RWPE2 (cell line): ENCODE data around the gene BGN.
A peak's percentile ranks its signal among the peaks of the same experiment; 100 is the strongest.

Source experiments
- ATAC-seq: fragments of 200-7000 bp; cut with Tn5 transposase; 3 replicates; pipeline ENCODE4 v1.9.1; 2021; ENCODE audit warnings: low read depth
- DNase-seq: peaks from one replicate; pipeline ENCODE4 v3.0.0-alpha.2; 2020; ENCODE audit warnings: low spot score
- H3K27ac ChIP-seq: fragments of 450-650 bp; 2 replicates; pipeline ENCODE4 v1.5.1; 2017; ENCODE audit warnings: mild to moderate bottlenecking; ENCODE audit not compliant: poor library complexity, severe bottlenecking
- H3K27me3 ChIP-seq: fragments of 250-450 bp; sonication (Bioruptor Pico); 2 replicates; pipeline ENCODE4 v1.5.1; 2021; ENCODE audit warnings: mild to moderate bottlenecking, moderate library complexity; ENCODE audit not compliant: insufficient read depth, poor library complexity, severe bottlenecking
- H3K36me3 ChIP-seq: fragments of 250-450 bp; sonication (Bioruptor Pico); 2 replicates; pipeline ENCODE4 v1.5.1; 2020; ENCODE audit warnings: low read depth, mild to moderate bottlenecking, moderate library complexity
- H3K4me1 ChIP-seq: fragments of 250-450 bp; sonication (Bioruptor Pico); 2 replicates; pipeline ENCODE4 v1.5.1; 2021; ENCODE audit warnings: mild to moderate bottlenecking, moderate library complexity; ENCODE audit not compliant: insufficient read depth, poor library complexity, severe bottlenecking
- H3K4me3 ChIP-seq: fragments of 250-450 bp; sonication (Bioruptor Pico); 2 replicates; pipeline ENCODE4 v1.5.1; 2021; ENCODE audit warnings: mild to moderate bottlenecking, moderate library complexity; ENCODE audit not compliant: severe bottlenecking
- H3K9me3 ChIP-seq: fragments of 250-450 bp; sonication (Bioruptor Pico); 2 replicates; pipeline ENCODE4 v1.5.1; 2021; ENCODE audit warnings: mild to moderate bottlenecking, moderate library complexity; ENCODE audit not compliant: severe bottlenecking
- CTCF ChIP-seq: fragments of 450-650 bp; IDR thresholded peaks from one replicate; pipeline ENCODE4 v1.5.1; 2017; ENCODE audit warnings: mild to moderate bottlenecking, moderate library complexity; ENCODE audit not compliant: poor library complexity, severe bottlenecking

The BGN gene

GRCh38 chrX:153464116-153464515, 30.7 kb upstream of the BGN start:
- no peaks in the 10 kb centered on the region for H3K4me1 ChIP-seq
- H3K36me3 ChIP-seq = peaks cover 4% of the 10 kb centered on the region; the same call in 1 of the 2 replicates
- no peaks in the 10 kb centered on the region for H3K9me3 ChIP-seq
- H3K27ac ChIP-seq = no peak overlapping the region
- no peak for TF ChIP-seq CTCF
- H3K27me3 ChIP-seq = no peaks in the 10 kb centered on the region
- no peak for ATAC-seq
- no peak overlapping the region for H3K4me3 ChIP-seq
- no peak for DNase-seq

- no peak overlapping the region for H3K4me3 ChIP-seq
- DNase-seq (no peak), ATAC-seq (no peak)
- H3K27me3 ChIP-seq = no peaks in the 10 kb centered on the region
- no peaks in the 10 kb centered on the region for H3K9me3 ChIP-seq
- H3K36me3 ChIP-seq = no peaks in the 10 kb centered on the region
- no peak overlapping the region for H3K27ac ChIP-seq
- no peak for TF ChIP-seq CTCF
- no peaks in the 10 kb centered on the region for H3K4me1 ChIP-seq
These were observed 28.9 kb upstream of the BGN start for GRCh38 chrX:153465691-153466380.

GRCh38 chrX:153468008-153468580, 26.7 kb upstream of the BGN start:
- ATAC-seq = no peak
- no peaks in the 10 kb centered on the region for H3K27me3 ChIP-seq
- H3K4me3 ChIP-seq = no peak overlapping the region
- DNase-seq = no peak
- H3K36me3 ChIP-seq = no peaks in the 10 kb centered on the region
- no peak for TF ChIP-seq CTCF
- no peak overlapping the region for H3K27ac ChIP-seq
- H3K4me1 ChIP-seq = no peaks in the 10 kb centered on the region
- H3K9me3 ChIP-seq = no peaks in the 10 kb centered on the region

GRCh38 chrX:153469811-153470410, 24.9 kb upstream of the BGN start:
- no peak for TF ChIP-seq CTCF
- Histone ChIP-seq H3K36me3 (no peaks in the 10 kb centered on the region), H3K4me3 (peak overlapping the region; percentile 95), H3K27ac (no peak overlapping the region), H3K9me3 (no peaks in the 10 kb centered on the region), H3K4me1 (no peaks in the 10 kb centered on the region), H3K27me3 (no peaks in the 10 kb centered on the region)
- DNase-seq (no peak), ATAC-seq (peak; percentile 42)
